ENCODE results near the gene SLC25A1.

Gene SLC25A1

DNA sequence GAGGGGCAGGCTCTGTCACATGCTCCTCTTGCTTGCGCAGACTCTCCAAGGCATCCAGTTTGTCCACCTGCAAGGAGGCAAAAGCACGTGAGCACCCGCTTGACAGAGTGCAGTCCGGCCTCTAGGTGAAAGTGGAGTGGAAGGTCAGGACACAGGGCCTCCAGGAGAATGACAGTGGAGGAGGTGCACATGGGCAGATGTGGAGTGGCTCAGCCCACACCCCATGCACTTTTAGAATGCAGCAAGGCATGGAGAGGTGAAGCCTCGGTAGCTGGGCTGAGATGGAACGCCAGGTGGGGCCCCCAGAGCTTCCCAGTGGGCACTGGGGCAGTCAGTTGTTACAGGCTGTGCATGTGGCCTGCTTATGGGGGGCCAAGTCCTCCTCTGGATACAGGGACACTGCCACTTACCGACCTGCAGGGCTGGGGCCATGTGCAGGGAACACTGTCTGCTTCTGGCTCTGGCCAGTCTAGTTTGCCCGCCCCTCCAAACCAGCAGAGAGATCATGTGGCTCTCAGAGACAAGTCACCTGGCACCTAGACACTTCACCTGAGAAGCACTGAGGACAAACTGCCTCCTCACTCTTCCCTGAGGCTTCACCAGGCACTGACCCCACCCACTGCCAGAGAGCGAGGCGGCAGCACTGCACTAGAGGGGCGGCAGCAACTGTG lies 2.3 kb upstream of the SLC25A1 start:
- DNase-seq (ENCODE audit: low spot score): no peak

DNA sequence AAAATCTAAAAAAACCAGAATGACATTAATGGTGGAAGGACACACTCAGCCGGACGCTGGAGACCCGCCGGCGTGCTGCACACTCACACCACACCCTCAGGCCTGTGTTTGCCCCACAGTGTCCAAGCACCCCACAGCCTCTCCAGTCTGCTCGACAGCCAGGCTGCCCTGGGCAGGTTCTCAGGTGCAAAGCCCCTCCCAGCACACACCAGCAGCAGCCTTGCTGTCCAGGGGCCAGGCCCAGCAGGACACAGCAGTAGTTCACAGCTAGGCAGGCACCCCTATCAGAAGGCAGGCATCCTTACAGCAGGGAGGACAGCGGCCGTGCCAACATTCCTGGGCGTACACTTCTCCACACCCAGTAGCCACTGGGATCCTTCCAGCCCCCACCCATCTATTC lies 1.7 kb upstream of the SLC25A1 start:
- DNase-seq (ENCODE audit: low spot score): no peak

DNA sequence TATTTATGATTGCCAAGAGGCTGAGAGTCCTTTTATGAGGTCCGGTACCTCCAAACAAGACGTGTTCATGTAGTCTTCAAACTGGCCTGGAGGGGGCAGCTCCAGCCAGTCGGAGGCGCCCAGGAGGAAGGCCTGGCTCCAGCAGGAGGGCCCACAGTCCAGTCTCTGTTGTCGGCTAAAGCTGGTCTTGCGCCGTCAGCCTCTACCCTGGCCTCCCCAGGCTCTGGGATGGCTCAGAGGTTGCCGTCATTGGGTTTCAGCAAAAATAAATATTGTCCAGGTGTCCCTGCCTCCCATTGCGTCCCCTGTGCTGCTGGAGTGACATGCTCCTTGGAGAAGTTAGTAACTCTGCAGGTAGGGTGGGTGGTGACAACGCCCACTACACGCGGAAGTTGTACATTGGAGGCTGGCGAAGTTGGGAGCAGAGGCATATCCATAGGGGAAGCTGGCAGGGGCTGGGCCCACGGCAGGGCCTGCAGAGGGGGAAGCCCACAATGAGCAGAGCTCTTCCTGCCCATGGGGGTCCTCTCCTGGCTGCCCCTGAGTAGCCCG lies 1.0 kb upstream of the SLC25A1 start:
- DNase-seq (ENCODE audit: low spot score): peak; percentile 85

DNA sequence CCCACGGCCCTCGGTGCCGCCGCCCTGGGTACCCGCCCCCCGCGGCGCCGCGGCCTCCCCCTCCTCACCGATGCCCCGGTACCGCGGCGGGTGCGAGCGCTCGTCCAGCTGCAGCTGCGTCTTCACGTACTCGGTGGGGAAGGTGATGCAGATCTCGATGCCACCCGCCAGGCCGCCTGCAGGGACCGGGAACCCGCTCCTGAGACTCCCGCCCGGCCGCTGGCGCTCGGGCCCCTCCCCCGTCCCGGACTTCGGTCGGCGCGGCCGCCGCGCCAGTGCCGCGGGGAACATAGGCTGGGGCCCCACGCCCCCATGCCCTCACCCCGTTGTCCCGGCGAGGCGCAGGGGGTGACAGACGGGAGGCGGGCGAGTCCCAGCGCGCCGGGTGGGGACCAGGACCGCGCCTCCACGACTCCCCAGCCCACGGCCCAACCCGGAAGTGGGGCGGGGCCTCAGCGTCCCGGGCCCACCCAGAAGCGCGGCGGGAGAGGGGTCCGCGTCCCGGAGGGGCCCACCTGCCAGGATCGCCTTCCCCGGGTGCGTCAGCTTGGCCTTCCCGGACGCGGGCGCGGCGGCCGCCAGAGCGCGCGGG lies 375 bp downstream of the SLC25A1 start:
- DNase-seq (ENCODE audit: low spot score): no peak

DNA sequence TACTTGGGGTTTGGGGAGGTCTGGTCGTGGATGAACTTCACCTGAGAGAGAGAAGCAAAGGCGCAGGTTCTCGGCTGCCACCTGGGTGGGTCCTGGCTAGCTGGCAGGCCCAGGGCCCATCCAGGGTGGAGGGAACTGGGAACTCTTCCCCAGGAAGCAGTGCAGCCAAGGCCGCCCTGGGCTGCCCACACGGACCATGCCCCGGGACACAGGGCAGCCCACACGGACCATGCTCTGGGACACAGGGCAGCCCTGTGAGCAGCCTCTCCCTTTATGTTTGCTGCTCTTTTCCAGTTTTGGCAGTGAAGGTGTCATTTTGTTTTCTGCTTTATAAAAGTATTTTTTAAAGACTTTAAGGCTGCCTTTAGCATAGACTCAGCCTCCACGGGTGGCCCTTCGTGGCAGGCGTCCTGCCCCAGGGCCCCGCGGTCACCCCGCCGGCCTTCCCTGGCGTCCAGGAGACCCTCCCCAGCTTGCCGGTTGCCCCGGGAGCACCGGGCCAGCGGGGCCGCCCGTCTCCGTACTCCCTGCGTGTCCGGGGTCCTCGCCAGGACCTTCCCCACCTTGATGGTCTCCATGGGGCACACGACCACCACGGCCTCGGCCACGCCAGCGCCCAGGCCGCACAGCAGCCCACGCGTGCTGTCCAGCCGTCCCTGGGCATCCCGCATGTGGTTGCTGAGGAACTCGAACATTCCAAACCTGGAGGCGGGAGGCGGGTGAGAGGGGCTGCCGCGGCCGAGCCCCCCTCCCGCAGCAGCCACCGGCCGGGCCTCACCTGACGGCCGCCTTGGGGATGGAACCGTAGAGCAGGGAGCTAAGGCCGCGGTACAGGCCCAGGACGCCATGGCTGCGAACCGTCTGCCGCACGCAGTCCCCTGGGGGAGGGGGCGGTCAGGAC lies 1.1 kb downstream of the SLC25A1 start:
- no peak for DNase-seq (ENCODE audit: low spot score)

DNA sequence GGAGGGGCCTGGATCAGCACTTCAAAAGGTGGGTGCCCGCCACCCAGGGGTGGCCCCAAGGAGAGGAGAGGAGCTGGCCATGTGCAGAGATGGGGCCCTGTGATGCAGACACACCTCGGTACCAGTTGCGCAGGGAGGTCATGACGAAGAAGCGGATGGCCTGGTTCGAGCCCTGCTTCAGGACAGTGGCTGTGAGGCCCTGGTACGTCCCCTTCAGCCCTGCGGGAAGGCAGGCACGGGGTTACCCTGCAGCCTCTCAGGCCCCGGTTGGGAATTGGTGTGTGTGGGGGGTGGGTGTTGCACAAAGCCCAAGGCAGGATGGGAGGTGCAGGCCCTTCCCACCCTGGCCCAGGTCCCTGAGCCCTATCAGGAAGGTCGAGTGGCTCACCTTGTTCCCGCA lies 1.8 kb downstream of the SLC25A1 start:
- DNase-seq (ENCODE audit: low spot score): no peak

DNA sequence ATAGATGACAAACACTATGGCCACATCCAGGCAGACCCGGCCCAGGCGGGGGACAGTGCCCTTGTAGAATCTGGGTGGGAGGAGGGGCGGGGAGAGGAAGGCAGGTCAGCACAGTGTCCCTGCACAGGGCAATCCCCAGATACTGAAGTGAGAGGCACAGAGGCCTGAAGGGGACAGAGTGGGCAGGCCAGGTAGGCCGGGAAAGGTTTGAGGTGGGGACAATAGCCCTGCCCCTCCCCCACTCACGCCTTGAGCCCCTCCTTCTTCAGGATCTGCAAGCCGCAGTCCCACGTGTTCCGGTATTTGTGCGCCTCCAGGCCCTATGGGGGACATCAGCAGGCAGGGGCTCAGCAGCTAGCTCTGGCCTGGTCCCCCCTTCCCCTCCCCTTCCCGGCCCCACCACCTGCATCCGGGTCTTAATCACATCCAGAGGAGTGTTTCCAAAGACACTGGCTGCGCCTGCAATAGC lies 2.3 kb downstream of the SLC25A1 start:
- no peak for DNase-seq (ENCODE audit: low spot score)

DNA sequence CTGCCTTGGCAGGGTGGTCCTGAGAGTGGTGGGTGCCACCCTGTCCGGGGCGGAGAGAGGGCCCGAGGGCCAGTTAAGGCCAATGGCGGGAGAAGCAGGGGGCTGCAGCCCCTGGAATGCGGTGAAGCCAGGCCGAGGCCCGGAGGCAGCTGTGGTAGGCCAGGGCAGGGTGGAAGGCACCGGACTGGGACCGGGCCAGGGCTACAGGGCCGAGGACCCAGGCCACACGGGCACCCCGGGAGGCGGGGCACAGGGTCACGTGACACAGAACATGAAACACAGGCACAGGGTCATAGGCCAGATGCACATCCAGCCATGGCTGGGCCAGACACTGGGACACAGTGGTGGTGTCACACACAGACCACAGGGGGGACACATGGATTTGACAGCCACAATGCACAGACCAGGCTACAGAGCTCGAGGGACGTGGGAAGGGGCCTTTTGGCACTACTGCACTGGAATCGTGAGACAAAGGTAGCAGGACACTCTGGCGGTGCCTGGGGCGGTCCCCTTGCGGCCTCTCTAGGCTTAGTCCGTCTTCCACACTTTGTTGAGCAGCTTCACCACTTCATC lies 2.8 kb downstream of the SLC25A1 start:
- DNase-seq (ENCODE audit: low spot score): no peak

DNA sequence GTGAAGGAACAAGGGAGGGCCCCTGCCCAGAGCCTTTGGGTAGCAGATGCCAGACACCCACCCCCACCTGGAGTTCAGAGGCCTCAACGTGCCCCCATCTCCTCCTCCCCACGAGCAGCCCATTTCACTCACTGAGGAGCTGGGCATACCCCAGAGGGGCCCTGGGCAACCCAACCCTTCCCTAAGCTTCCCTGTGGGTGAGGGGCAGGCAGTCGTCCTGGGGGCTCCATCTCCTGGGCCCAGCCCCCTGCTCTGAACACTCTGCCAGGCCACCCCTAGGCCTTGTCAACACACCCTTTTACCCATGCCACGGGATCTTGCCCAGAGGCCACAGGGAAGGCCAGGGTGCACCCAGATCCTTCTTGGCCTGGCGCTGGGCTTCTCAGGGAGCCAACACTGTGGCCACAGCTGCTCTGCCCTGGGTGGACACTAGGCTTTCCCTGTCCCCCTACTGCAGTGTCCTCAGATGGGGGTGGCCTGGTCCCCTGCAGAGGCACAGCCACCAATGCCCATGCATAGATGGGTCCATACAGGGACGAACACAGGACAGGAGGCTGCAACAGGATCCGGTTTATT lies 3.4 kb downstream of the SLC25A1 start:
- no peak for DNase-seq (ENCODE audit: low spot score)

DNA sequence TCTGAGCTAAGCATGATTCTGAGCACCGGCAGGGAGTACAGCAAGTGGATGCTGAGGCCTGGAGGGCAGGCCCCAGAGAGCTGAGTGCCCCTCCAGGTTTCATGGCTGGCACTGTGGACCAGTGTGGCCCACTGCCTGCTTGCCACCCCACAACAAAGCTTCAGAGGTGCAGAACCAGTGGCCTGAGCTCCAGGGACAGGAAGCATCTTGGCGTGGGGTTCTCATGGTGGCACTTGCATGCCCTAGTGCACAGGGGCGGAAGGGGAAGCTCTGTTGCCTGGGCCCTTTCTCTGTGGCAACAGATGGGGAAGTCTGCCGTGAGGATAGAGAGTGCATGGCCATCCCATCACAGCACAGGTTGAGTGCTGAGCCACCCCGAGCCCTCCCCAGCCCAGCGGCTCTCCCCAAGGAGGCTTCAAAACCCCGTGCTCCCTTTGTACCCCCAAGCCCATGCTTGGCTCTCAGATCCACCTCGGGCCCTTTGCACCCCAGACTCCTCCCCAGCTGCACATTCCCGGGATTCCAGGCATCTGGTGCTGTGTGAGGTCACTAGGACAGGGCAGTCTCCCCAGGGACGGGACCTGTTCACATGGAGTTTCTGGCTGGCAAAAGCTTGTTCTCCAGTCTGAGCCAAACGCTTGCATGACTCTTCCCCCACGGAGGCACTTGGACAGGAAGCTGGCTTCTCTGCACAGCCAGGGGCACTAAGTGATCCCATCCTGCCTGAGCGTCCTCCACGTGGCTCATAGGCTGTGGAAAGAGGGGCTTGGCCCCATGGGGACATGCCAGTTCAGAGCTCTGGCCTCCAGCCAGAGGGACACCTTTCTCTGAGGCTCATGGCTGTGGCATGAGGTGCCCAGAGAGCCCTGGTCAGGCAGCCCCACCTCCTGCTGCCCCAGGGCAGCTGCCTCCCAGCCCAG lies 4.2 kb downstream of the SLC25A1 start:
- DNase-seq (ENCODE audit: low spot score): peak; percentile 86

DNA sequence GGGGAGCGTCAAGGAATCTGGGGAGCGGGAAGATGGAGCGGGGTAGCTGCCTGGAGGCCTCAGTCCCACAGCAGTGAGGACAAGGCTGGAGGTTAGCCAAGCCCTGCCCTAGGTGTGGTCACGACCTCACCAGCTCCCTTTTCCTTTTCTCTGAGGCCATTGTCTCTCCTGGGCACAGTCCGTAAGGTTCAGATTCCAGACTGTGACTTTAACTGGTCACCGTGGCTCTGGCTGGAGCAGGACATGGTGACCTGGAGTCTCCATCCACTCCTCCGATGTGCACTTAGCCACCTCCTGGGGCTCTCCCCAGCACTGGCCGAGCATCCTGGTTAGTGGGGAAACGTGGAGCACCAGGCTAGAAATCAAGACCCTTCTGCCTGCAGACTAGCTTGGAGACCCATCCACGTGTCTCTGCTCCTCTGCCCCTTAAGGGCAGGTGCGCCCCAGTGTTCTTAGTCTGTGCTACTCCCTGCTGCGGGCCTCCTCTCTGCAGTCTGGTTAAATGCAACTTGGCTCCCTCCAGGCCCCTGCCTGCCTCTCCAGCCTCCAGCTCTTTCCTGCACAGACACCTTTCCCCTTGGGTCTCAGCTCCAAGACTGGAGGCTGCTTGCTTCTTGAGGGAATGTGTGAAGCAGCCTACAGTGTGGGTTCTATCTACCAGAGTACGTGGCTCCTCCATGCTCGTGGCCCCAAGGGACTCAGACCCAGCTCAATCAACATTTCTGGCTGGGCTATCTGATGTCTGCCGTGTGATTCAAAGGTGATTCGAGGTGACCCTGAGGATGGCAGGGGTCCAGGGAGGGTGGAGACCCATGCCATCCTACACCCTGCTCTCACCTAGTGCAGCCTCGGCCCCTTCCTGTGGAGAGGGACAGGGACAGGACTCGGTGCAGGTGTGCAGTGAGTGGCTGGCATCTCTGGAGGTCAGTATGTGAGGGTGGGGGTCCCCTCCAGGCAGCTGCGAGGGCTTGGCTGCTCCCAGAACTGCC lies 5.2 kb downstream of the SLC25A1 start:
- peak; percentile 26 for DNase-seq (ENCODE audit: low spot score)

DNA sequence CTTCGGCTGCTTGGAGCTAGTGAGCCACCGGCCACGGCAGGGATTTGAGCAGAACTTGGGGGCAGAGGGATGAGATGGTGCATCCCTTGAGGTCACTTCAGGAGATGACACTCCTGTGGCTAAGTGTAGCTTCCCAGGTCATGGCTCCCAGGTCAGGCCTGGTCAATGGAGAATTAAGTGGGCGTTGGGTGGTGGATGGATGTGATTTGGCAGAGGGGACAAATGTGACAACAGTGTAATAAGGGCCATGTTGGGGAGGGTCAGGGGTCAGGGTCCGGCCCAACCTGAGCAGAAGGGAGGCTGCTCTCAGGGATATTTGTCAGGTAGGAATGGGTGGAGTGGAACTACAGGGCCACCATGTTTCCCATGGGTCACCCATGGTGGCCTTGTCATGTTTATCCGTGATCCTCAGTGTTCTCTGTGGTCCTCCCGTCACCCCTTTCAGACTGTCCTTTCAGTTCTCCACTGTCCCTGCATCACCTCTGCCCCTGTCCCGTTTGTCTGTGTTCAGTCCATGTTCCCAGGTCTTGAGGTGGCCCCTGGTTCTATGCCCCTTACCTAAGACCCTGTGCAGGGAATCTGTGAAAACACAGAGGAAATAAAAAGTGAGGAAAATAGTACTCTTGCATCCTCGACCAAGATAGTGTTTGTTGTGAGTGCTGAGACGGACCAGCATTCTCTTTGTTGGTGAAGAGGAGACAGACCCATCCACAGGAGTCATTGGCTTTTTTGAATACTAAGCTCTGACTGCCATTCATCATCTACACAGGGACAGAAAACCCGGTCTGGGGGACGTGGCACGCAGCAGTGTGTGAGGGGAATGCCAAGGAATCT lies 6.1 kb downstream of the SLC25A1 start:
- DNase-seq (ENCODE audit: low spot score): no peak

DNA sequence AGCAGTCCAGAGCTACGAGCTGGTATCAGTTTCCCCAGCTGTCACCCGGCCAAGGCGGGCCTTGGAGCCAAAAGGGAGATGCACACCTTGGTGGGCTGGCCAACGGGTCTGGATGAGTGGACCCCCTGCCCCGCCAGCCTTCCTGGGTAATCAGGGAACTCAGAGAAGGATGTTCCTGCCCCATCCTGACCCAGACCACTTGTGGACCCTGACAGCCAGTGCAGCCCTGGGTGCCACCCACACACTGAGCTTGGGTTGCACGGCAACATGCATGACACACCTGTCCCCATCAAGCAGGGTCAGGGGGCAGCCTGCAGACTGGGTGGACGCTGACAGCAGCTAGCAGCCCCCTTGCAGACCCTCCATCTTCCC lies 8.6 kb downstream of the SLC25A1 start:
- no peak for DNase-seq (ENCODE audit: low spot score)

DNA sequence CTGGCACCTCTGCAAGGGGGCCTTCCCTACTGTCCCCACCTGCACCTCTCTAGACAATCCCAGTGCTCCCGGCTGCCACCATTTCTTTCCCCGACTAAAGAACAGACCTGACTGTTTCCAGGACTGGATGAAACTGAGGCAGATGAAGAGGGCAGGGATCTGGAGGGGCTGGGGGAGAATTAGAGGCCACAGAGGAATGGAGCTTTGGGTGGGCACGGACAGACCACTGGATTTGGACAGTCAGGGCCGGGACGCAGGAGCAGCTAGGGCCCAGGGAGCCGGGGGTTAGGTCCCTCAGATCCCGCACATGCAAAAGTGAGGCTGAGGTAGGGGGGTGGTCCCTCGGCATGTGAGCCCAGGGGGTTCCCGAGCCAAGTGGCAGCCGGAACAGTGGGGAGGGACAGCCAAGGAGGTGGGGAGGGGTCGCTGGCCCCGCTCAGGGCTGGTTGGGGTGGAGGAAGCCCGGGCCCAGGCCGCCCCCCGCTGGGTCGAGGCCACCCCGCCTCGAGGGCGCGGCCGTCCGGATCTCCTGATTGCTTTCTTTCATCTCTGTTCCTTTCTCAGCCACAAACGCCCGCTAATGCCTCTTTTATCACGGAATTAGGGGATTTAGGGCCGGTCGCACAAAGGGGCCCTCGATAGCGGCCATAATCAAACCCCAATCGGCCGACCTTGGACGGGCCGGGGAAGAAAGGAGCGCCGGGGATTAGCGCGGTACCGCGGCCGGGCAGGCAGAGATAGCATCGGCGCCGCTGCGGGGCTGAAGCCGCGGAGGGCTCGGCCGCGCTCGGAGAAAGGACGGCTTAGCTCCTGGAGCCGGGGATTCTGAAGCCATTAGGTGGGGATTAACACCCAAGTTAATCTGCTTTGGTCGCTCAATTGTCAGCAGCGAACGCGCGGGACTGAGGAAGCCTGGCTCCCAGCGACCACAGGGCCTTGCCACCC lies 9.3 kb downstream of the SLC25A1 start:
- DNase-seq (ENCODE audit: low spot score): no peak

DNA sequence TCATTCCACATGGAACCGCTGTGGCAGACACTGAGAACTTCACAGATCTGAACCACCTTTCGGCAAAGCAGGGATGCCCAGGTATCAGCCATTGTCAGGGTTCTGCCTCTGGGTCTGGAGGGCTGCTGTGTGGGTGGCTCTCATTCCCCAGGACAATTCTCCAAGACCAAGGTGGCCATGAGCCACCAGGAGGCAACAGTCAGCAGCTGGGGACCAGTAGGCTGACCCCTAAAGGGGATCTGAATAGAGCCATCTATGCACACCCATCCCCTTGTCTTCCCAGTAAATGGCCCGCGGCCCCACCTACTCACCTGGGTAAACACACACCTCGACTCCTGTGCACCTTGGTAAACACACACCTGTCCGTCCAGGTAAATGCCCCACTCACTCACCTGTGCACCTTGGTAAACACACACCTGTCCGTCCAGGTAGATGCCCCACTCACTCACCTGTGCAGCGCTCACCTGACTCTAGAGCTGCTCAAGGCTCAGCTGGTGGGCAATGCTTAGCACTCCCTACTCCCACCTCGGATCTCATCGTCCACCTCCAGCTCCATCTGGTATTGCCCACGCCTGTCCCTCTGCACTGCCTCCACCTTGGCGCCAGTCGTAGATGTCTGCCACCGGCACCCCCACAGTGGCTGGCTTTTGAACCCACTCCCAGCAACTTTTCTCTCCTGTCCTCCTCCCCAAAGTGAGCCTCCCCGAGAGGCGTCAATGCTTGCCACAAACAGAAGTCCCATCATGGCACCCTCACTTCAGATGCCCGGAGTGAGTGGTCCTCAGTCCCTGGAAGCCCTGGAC lies 10.2 kb downstream of the SLC25A1 start:
- no peak for DNase-seq (ENCODE audit: low spot score)

DNA sequence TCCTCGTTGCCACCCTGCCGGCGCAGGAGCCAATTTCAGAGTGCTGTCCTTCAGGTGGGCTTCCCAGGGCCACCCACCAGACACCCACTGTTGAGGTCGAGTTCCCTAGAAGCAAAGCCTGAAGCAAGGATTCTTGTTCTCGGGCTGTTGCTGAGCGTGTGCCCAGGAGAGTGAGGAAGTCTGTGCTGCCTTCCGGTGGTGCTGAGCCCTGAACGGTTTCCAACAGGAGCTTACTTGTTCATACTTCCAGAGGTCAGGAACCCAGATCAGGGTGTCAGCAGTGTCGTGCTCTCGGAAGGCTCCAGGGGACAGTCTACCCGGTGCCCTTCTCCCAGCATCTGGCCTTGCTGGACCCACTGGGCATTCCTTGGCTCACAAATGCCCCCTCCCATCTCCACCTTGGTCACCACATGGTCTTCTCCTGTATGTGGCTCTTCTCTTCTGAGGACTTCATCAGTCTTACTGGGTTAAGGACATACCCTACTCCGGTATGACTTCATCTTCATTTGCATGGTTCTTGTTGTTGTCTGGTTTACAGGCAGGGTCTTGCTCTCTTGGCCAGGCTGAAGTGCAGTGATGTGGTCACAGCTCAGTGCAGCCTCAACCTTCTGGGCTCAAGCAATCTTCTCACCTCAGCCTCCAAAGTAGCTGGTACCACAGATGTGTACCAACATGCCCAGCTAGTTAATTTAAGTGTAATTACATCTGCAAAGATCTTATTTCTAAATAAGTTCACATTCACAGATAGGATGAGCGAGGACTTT lies 11.2 kb downstream of the SLC25A1 start:
- no peak for DNase-seq (ENCODE audit: low spot score)
